ENCODE results near the gene RNF157. TPM values are rescaled to one million over a fixed set of nuclear protein-coding genes. Genes with fewer than 3 reads are reported as not detected.

Gene RNF157
- total and polyA plus RNA-seq, 9 donors: 1.3 to 4.3 (median 2.5) TPM

GRCh38 chr17:76264755-76265623, 24.7 kb upstream of the RNF157 start, which contains the start of gene UBALD2:
UBALD2 (plus strand) TSS chr17:76265348; CDS start chr17:76265506, 158 bp downstream.
- no peak for TF ChIP-seq EP300 (IDR thresholded peaks at IDR 0.05)
- peak; percentile 57 for TF ChIP-seq POLR2A (IDR thresholded peaks at IDR 0.05)
- TF ChIP-seq CTCF (IDR thresholded peaks at IDR 0.05): no peak
- intact Hi-C loops (cut with DNase I): no loop called here
- Histone ChIP-seq H3K27me3 (no peaks in the 10 kb centered on the region), H3K4me1 (ENCODE audit: insufficient read depth) (peaks cover 5% of the 10 kb centered on the region), H3K36me3 (no peaks in the 10 kb centered on the region), H3K27ac (peak within 1 kb of the TSS; percentile 68 to 78), H3K4me3 (peak within 1 kb of the TSS; percentile 73), H3K9me3 (no peaks in the 10 kb centered on the region)
- 0 to 1% (median 0%) methylated on average over 26 to 94 of the region's 94 CpGs for WGBS, 3 donors
- peak; percentile 97 to 99 (median 98) for DNase-seq

- peaks cover 5% of the 10 kb centered on the region for H3K4me1 ChIP-seq (ENCODE audit: insufficient read depth)
- H3K4me3 ChIP-seq: peak overlapping the region; percentile 23
- no peak for DNase-seq
- WGBS, 3 donors: 15 to 28% (median 23%) methylated on average over 9 of the region's 9 CpGs
- intact Hi-C loops (cut with DNase I): no loop called here
- no peak overlapping the region for H3K27ac ChIP-seq
- no peak for TF ChIP-seq EP300 (IDR thresholded peaks at IDR 0.05)
- TF ChIP-seq POLR2A (IDR thresholded peaks at IDR 0.05): no peak
- no peak for TF ChIP-seq CTCF (IDR thresholded peaks at IDR 0.05)
- no peaks in the 10 kb centered on the region for H3K9me3 ChIP-seq
- no peaks in the 10 kb centered on the region for H3K36me3 ChIP-seq
- H3K27me3 ChIP-seq: no peaks in the 10 kb centered on the region
Measured at GRCh38 chr17:76264425-76264754, 24.1 kb upstream of the RNF157 start.

GRCh38 chr17:76263896-76264295, 23.6 kb upstream of the RNF157 start:
- Histone ChIP-seq H3K4me3 (no peak overlapping the region), H3K36me3 (no peaks in the 10 kb centered on the region), H3K27me3 (no peaks in the 10 kb centered on the region), H3K9me3 (no peaks in the 10 kb centered on the region), H3K27ac (no peak overlapping the region), H3K4me1 (ENCODE audit: insufficient read depth) (peaks cover 5% of the 10 kb centered on the region)
- TF ChIP-seq POLR2A (IDR thresholded peaks at IDR 0.05): no peak
- no peak for TF ChIP-seq CTCF (IDR thresholded peaks at IDR 0.05)
- no peak for TF ChIP-seq EP300 (IDR thresholded peaks at IDR 0.05)
- WGBS, 3 donors: 90 to 97% (median 95%) methylated on average over 5 of the region's 5 CpGs
- intact Hi-C loops (cut with DNase I): no loop called here
- DNase-seq: no peak

GRCh38 chr17:76262732-76263344, 22.5 kb upstream of the RNF157 start:
- Histone ChIP-seq H3K27me3 (no peaks in the 10 kb centered on the region), H3K4me1 (ENCODE audit: insufficient read depth) (peaks cover 5% of the 10 kb centered on the region), H3K27ac (no peak overlapping the region), H3K9me3 (no peaks in the 10 kb centered on the region), H3K4me3 (no peak overlapping the region), H3K36me3 (no peaks in the 10 kb centered on the region)
- TF ChIP-seq CTCF (IDR thresholded peaks at IDR 0.05): no peak
- 60 to 70% (median 70%) methylated on average over 9 of the region's 9 CpGs for WGBS, 3 donors
- intact Hi-C loops (cut with DNase I): no loop called here
- no peak for DNase-seq

All from ovary (tissue), 9 donors.